ENCODE measurements around the gene CDK7.

Gene CDK7

DNA sequence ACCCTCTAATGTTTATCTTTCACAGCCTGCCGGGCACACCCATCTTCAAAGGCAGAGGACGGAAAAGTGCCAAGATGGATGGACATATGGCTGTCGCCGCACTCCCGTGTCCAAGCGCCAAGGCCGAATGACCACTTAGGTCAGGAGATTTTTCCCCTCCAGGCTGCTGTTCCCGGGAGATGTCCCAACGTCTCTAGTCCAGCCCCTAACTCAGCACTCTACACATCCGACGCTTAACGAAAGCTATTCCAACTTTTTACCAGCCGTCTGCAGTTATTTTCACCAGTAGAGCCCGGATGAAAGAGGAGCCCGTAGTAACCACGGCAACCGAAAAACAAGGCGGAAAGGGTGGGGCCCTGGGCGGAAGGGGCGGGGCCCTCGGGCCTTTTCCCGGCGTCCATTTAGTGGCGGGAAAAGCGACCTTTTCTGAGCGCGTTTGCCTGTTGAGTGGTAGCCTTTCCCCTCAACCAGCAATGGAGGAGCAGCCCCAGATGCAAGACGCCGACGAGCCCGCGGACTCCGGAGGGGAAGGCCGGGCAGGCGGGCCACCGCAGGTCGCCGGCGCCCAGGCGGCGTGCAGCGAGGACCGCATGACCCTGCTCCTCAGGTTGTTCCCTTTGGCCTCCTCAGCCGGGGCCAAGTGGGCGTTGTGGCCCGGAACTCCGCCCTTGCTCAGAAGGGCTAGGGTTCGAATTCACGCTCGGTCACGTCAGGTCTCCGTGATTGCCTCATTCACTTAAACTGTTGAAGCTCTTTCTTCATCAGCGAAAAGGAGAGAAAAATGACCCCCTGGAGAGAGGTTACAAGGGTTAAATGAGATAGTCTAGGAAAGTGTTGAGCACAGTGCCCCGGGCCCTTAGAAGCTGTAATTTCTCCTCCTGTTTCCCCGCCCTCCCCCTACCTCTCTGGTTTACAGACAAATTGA lies 45.3 kb upstream of the CDK7 start, which contains the start of gene CENPH (continued):
- TF ChIP-seq, protein P1, sequence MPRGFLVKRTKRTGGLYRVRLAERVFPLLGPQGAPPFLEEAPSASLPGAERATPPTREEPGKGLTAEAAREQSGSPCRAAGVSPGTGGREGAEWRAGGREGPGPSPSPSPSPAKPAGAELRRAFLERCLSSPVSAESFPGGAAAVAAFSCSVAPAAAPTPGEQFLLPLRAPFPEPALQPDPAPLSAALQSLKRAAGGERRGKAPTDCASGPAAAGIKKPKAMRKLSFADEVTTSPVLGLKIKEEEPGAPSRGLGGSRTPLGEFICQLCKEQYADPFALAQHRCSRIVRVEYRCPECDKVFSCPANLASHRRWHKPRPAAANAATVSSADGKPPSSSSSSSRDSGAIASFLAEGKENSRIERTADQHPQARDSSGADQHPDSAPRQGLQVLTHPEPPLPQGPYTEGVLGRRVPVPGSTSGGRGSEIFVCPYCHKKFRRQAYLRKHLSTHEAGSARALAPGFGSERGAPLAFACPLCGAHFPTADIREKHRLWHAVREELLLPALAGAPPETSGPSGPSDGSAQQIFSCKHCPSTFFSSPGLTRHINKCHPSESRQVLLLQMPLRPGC (tag by site-specific recombination; IDR thresholded peaks at IDR 0.05): no peak; the same call in 1 of the 2 replicates
- TF ChIP-seq, protein P2, sequence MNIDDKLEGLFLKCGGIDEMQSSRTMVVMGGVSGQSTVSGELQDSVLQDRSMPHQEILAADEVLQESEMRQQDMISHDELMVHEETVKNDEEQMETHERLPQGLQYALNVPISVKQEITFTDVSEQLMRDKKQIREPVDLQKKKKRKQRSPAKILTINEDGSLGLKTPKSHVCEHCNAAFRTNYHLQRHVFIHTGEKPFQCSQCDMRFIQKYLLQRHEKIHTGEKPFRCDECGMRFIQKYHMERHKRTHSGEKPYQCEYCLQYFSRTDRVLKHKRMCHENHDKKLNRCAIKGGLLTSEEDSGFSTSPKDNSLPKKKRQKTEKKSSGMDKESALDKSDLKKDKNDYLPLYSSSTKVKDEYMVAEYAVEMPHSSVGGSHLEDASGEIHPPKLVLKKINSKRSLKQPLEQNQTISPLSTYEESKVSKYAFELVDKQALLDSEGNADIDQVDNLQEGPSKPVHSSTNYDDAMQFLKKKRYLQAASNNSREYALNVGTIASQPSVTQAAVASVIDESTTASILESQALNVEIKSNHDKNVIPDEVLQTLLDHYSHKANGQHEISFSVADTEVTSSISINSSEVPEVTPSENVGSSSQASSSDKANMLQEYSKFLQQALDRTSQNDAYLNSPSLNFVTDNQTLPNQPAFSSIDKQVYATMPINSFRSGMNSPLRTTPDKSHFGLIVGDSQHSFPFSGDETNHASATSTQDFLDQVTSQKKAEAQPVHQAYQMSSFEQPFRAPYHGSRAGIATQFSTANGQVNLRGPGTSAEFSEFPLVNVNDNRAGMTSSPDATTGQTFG (tag by site-specific recombination; IDR thresholded peaks at IDR 0.05; ENCODE audit: borderline replicate concordance): no peak
- peak; percentile 89 for TF ChIP-seq ZXDB (tag by site-specific recombination; IDR thresholded peaks at IDR 0.05)
- no peak for TF ChIP-seq ZNF169 (tag by site-specific recombination; IDR thresholded peaks at IDR 0.05)
- TF ChIP-seq HOXC10 (CRISPR knock-in tag; IDR thresholded peaks at IDR 0.05): no peak
- TF ChIP-seq ZNF514 (tag by site-specific recombination; IDR thresholded peaks at IDR 0.05): no peak
- no peak for TF ChIP-seq BCL11A (tag by site-specific recombination; IDR thresholded peaks at IDR 0.05; ENCODE audit: low read depth)
- no peak for TF ChIP-seq ZNF202 (tag by site-specific recombination; IDR thresholded peaks at IDR 0.05; ENCODE audit: borderline replicate concordance)
- peak; percentile 82 for TF ChIP-seq FEZF1 (tag by site-specific recombination; IDR thresholded peaks at IDR 0.05)
- peak; percentile 85 for TF ChIP-seq ZFHX2 (tag by site-specific recombination; conservative IDR thresholded peaks at IDR 0.05)
- TF ChIP-seq, protein P3, sequence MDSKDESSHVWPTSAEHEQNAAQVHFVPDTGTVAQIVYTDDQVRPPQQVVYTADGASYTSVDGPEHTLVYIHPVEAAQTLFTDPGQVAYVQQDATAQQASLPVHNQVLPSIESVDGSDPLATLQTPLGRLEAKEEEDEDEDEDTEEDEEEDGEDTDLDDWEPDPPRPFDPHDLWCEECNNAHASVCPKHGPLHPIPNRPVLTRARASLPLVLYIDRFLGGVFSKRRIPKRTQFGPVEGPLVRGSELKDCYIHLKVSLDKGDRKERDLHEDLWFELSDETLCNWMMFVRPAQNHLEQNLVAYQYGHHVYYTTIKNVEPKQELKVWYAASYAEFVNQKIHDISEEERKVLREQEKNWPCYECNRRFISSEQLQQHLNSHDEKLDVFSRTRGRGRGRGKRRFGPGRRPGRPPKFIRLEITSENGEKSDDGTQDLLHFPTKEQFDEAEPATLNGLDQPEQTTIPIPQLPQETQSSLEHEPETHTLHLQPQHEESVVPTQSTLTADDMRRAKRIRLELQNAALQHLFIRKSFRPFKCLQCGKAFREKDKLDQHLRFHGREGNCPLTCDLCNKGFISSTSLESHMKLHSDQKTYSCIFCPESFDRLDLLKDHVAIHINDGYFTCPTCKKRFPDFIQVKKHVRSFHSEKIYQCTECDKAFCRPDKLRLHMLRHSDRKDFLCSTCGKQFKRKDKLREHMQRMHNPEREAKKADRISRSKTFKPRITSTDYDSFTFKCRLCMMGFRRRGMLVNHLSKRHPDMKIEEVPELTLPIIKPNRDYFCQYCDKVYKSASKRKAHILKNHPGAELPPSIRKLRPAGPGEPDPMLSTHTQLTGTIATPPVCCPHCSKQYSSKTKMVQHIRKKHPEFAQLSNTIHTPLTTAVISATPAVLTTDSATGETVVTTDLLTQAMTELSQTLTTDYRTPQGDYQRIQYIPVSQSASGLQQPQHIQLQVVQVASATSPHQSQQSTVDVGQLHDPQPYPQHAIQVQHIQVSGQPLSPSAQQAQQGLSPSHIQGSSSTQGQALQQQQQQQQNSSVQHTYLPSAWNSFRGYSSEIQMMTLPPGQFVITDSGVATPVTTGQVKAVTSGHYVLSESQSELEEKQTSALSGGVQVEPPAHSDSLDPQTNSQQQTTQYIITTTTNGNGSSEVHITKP (tag by site-specific recombination; IDR thresholded peaks at IDR 0.05): no peak
- TF ChIP-seq, protein P4, sequence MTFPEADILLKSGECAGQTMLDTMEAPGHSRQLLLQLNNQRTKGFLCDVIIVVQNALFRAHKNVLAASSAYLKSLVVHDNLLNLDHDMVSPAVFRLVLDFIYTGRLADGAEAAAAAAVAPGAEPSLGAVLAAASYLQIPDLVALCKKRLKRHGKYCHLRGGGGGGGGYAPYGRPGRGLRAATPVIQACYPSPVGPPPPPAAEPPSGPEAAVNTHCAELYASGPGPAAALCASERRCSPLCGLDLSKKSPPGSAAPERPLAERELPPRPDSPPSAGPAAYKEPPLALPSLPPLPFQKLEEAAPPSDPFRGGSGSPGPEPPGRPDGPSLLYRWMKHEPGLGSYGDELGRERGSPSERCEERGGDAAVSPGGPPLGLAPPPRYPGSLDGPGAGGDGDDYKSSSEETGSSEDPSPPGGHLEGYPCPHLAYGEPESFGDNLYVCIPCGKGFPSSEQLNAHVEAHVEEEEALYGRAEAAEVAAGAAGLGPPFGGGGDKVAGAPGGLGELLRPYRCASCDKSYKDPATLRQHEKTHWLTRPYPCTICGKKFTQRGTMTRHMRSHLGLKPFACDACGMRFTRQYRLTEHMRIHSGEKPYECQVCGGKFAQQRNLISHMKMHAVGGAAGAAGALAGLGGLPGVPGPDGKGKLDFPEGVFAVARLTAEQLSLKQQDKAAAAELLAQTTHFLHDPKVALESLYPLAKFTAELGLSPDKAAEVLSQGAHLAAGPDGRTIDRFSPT (tag by site-specific recombination; IDR thresholded peaks at IDR 0.05): no peak
- TF ChIP-seq ZNF626 (tag by site-specific recombination; IDR thresholded peaks at IDR 0.05): no peak
- no peak for TF ChIP-seq ZNF558 (tag by site-specific recombination; IDR thresholded peaks at IDR 0.05)
- TF ChIP-seq ZNF529 (tag by site-specific recombination; IDR thresholded peaks at IDR 0.05; ENCODE audit: insufficient replicate concordance): no peak
- TF ChIP-seq, protein P5, sequence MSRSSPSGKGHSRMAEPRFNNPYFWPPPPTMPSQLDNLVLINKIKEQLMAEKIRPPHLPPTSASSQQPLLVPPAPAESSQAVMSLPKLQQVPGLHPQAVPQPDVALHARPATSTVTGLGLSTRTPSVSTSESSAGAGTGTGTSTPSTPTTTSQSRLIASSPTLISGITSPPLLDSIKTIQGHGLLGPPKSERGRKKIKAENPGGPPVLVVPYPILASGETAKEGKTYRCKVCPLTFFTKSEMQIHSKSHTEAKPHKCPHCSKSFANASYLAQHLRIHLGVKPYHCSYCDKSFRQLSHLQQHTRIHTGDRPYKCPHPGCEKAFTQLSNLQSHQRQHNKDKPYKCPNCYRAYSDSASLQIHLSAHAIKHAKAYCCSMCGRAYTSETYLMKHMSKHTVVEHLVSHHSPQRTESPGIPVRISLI (tag by site-specific recombination; IDR thresholded peaks at IDR 0.05): no peak
- peak; percentile 55; the same call in 1 of the 2 replicates for TF ChIP-seq ZFP69B (tag by site-specific recombination; IDR thresholded peaks at IDR 0.05)
- TF ChIP-seq, protein P6, sequence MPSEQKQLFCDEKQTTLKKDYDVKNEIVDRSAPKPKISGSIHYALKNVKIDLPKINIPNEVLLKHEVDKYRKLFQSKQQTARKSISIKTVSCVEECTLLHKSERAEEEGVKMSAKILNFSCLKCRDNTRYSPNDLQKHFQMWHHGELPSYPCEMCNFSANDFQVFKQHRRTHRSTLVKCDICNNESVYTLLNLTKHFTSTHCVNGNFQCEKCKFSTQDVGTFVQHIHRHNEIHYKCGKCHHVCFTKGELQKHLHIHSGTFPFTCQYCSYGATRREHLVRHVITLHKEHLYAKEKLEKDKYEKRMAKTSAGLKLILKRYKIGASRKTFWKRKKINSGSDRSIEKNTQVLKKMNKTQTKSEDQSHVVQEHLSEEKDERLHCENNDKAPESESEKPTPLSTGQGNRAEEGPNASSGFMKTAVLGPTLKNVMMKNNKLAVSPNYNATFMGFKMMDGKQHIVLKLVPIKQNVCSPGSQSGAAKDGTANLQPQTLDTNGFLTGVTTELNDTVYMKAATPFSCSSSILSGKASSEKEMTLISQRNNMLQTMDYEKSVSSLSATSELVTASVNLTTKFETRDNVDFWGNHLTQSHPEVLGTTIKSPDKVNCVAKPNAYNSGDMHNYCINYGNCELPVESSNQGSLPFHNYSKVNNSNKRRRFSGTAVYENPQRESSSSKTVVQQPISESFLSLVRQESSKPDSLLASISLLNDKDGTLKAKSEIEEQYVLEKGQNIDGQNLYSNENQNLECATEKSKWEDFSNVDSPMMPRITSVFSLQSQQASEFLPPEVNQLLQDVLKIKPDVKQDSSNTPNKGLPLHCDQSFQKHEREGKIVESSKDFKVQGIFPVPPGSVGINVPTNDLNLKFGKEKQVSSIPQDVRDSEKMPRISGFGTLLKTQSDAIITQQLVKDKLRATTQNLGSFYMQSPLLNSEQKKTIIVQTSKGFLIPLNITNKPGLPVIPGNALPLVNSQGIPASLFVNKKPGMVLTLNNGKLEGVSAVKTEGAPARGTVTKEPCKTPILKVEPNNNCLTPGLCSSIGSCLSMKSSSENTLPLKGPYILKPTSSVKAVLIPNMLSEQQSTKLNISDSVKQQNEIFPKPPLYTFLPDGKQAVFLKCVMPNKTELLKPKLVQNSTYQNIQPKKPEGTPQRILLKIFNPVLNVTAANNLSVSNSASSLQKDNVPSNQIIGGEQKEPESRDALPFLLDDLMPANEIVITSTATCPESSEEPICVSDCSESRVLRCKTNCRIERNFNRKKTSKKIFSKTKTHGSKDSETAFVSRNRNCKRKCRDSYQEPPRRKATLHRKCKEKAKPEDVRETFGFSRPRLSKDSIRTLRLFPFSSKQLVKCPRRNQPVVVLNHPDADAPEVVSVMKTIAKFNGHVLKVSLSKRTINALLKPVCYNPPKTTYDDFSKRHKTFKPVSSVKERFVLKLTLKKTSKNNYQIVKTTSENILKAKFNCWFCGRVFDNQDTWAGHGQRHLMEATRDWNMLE (tag by site-specific recombination; conservative IDR thresholded peaks at IDR 0.05; ENCODE audit: low read depth): peak; percentile 60
- no peak for TF ChIP-seq ZNF239 (tag by site-specific recombination; IDR thresholded peaks at IDR 0.05)
- no peak for TF ChIP-seq ZNF707 (tag by site-specific recombination; IDR thresholded peaks at IDR 0.05)
- peak; percentile 79 for TF ChIP-seq SP2 (tag by site-specific recombination; IDR thresholded peaks at IDR 0.05)

Measured in HEK293 (cell line).